Nephron progenitor cell (in vitro differentiated cells): ENCODE data around the gene SLC35A5.

Source experiments
- DNase-seq: peaks from one replicate; pipeline ENCODE4 v3.0.0; 2021
- H3K27ac Mint-ChIP-seq: 2 replicates; pipeline ENCODE4 v1.8.0; 2021; ENCODE audit warnings: mild to moderate bottlenecking, moderate library complexity, mixed read lengths
- H3K27me3 Mint-ChIP-seq: 2 replicates; pipeline ENCODE4 v1.8.0; 2021; ENCODE audit warnings: mild to moderate bottlenecking, low read depth, mixed read lengths; ENCODE audit not compliant: poor library complexity
- H3K36me3 Mint-ChIP-seq: 2 replicates; pipeline ENCODE4 v1.8.0; 2021; ENCODE audit warnings: low read depth, mixed read lengths
- H3K4me1 Mint-ChIP-seq: 2 replicates; pipeline ENCODE4 v1.8.0; 2021; ENCODE audit warnings: mixed read lengths
- H3K4me3 Mint-ChIP-seq: 2 replicates; pipeline ENCODE4 v1.8.0; 2021; ENCODE audit warnings: mild to moderate bottlenecking, moderate library complexity, mixed read lengths
- H3K9me3 Mint-ChIP-seq: 2 replicates; pipeline ENCODE4 v1.8.0; 2021; ENCODE audit warnings: mild to moderate bottlenecking, moderate library complexity, mixed read lengths
- CTCF ChIP-seq: fragments of 200-600 bp; sonication (generic); IDR thresholded peaks from 2 replicates; pipeline ENCODE4 v1.5.0; 2021; ENCODE audit warnings: antibody characterized with exemption

SLC35A5 gene

DNA sequence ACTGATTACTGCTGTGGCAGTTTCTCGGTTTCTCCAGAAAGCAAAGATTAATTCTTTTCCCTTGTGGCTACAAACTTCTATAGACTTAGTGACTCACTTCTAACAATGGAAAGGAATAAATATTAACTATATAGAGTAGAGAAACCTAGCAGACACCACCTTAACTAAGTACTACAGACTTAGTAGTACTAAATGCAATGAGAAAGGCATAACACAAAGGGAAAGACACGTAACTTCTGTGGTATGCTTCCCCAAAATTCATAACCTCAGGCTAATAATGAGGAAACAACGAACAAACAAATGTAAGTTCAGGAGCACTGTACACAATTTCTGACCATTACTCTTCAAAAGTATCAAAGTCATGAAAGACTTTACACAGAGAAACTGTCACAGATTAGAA is 31.3 kb upstream of the SLC35A5 start:
- Mint-ChIP-seq H3K9me3 (no peaks in the 10 kb centered on the region), H3K36me3 (peaks cover 19% of the 10 kb centered on the region)
- no peak for TF ChIP-seq CTCF

GRCh38 chr3:112531358-112531781 is 30.5 kb upstream of the SLC35A5 start:
- no peak overlapping the region for H3K4me3 Mint-ChIP-seq
- peaks cover 24% of the 10 kb centered on the region for H3K36me3 Mint-ChIP-seq
- H3K9me3 Mint-ChIP-seq: no peaks in the 10 kb centered on the region
- no peak overlapping the region for H3K27ac Mint-ChIP-seq
- H3K27me3 Mint-ChIP-seq: no peaks in the 10 kb centered on the region
- peak; percentile 61 for TF ChIP-seq CTCF
- no peak for DNase-seq
- no peaks in the 10 kb centered on the region for H3K4me1 Mint-ChIP-seq

More for the DNA sequence above, 31.3 kb upstream of the SLC35A5 start:
- Mint-ChIP-seq H3K27me3 (no peaks in the 10 kb centered on the region), H3K4me1 (no peaks in the 10 kb centered on the region), H3K27ac (no peak overlapping the region), H3K4me3 (no peak overlapping the region)
- DNase-seq: no peak

- no peaks in the 10 kb centered on the region for H3K9me3 Mint-ChIP-seq
Observed at GRCh38 chr3:112539825-112540650, 21.8 kb upstream of the SLC35A5 start.

DNA sequence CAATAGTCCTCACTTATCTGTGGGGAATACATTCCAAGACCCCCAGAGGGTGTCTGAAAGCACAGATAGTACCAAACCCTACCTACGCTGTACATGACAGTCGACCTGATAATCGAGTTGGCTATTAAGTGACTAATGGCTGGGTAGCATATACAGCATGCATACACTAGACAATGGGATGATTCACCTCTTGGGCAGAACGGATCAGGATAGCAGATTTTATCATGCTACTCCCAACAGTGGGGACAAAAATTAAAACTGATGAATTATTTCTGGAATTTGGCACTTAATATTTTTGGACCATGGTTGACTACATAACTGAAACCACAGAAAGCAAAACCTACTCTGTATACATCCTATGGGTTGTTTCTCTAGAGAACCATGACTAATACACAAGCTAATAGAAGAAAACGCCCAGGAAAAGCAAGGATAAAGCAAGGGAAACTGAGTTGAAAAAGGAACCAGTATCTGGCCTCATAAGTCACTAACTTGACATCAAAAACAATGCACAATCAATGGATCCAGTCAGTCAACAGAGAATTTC is 15.6 kb upstream of the SLC35A5 start:
- DNase-seq: no peak
- no peak overlapping the region for H3K4me3 Mint-ChIP-seq
- no peak for TF ChIP-seq CTCF
- H3K27ac Mint-ChIP-seq: no peak overlapping the region
- no peaks in the 10 kb centered on the region for H3K27me3 Mint-ChIP-seq
- no peaks in the 10 kb centered on the region for H3K4me1 Mint-ChIP-seq
- H3K36me3 Mint-ChIP-seq: peaks cover 49% of the 10 kb centered on the region
- no peaks in the 10 kb centered on the region for H3K9me3 Mint-ChIP-seq

More at GRCh38 chr3:112539825-112540650, 21.8 kb upstream of the SLC35A5 start:
- DNase-seq: no peak
- no peak for TF ChIP-seq CTCF
- Mint-ChIP-seq H3K27me3 (no peaks in the 10 kb centered on the region), H3K4me1 (no peaks in the 10 kb centered on the region), H3K36me3 (peaks cover 31% of the 10 kb centered on the region), H3K4me3 (no peak overlapping the region), H3K27ac (no peak overlapping the region)

DNA sequence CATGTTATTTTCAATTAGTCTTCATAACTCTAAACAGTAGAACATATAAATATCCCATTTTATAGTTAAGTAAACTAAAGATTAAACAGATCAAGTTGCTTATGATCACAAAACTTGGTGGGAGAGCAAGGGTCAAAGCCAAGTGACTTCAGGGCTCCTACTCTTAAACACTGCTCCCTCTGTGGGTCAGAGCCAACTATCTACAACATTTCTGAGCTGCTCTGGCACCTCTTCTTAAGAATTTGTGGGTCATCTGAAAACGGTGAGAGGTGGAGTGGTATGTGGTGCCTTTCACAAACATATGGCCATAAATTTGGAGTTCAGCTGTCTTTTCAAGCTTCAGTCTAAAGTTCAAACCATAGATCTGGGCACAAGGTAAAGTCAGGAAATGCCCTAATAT is 11.0 kb upstream of the SLC35A5 start:
- Mint-ChIP-seq H3K4me1 (no peaks in the 10 kb centered on the region), H3K9me3 (peaks cover 2% of the 10 kb centered on the region), H3K36me3 (peaks cover 41% of the 10 kb centered on the region), H3K27me3 (no peaks in the 10 kb centered on the region), H3K27ac (no peak overlapping the region), H3K4me3 (no peak overlapping the region)
- DNase-seq: no peak
- no peak for TF ChIP-seq CTCF
